Amygdala (tissue), 56 donors: ENCODE measurements around the gene PODN.
A peak's percentile ranks its signal among the peaks of the same experiment; 100 is the strongest.

Experiments used
- DNase-seq, 56 donors: peaks; one replicate each; lab custom pipeline; 2025; lab: John Stamatoyannopoulos, UW

PODN gene

DNA sequence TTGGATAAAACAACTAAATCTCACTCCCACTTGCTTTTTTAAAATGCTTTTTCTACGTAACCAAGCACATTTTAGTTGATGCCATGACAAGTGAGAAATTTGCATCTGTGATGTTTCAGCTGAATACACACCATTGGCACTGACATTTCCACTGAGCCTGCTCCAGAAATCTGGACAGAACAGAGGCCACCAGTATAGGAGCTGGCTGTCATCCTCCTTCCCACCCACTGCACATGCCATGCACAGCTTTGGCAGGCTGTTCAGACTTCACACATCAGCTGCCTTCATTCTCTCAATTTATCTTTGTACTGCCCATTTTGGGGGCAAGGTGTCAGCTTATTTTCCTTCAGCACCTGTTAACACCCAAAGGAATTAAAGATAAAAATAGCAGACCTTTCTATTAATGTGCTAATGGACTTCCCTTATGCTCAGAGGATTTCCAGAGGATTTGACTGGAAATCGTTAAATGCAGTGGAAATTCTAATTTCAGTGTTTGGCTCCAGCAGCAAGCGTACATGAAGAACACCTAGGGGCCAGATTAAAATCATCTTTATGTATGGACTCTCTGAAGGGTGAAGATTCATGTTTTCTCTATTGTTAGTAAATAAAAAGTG lies 12.9 kb upstream of the PODN start:
- peak in 17 of 56 donors; percentile 12 to 65 (median 41) for DNase-seq

DNA sequence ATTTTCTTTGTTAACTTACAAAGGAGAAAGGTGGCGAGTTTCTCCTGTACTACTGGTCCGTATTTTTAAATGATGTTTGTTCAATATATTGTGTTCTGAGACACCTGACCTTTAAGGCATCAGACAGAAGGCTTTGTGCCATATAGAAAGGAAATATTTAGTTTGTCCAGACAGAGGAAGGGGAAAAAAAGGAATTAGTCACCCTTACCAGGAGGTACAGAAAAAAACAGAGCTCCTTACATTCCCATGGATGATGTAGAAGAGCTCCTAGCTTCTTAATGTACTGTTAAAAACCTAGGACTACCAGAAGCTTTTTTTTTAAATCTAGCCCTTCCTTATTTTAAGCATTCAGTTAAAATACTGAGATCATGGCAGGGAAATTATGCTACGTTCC lies 12.4 kb upstream of the PODN start:
- no peak for DNase-seq

DNA sequence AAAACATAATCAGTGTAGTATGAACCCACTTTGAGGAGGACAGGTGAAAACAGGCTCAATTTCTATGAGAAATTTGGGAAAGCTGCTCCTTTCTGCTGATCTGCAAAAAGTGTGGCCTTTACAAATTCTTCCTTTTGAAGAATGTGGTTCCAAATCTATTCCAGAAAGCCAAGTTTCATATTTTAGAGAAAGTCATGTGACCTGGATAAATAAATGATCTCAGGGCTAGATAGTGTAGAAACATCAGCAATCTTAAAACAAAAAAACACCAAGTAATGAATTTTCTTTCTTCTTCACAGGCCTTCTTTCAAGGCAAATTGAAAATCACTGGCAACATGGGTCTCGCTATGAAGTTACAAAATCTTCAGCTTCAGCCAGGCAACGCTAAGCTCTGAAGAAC lies 11.7 kb upstream of the PODN start:
- DNase-seq = no peak

DNA sequence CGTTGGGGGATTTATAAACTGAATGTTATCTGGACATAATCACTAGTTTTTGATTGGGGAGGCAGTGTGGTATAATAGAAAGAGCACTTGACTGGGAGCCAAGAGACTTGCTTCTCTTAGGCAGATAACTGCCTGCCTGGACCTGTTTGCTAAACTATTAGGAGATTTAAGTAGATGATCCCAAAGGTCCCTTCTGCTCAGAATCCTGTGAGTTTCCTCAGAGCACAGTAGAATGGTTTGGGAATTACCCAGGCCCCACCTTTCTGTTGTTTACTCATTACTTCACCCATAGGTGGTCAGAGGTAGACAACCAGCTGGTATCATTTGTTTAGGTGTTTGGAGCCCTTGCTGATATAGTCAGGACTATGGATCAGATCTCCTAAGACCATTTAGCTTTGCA lies 10.3 kb upstream of the PODN start:
- no peak for DNase-seq

DNA sequence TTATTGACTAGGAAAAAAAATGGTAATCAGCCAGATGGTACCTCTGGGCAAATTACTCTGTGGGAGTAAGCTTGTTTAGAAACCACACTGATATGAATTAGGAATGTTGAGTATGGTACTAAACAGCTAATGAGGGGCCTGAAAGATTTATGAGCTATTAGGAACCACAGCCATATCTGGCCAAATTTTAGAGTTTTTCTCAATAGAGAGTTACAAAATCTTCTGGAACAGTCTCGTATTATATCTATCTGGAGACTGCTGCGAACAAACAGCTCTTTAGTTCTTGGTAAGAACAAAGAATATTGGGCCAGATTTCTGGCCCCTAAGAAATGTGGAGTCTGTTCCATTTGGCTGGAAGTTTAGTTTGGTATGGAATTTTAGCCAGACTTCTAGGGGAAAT lies 4.9 kb upstream of the PODN start:
- DNase-seq = no peak

DNA sequence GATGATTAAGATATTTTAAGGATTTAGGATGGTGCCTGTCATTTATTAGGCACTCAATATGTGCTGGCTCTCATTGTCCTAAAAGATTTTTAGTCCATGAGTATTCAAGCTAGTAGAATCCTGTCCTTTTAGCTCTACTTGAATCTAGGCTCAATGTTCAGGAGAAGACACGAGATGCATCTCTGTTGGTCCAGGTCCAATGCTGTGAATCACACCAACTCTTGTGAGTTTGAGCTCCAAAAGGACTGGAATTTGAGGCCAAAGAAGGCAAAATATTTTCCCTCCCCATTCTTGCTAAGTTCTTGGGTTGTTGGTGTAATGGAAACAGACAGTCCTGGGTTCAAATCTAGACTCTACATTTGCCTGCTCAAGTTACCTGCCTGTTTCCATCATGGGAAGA lies 1.4 kb upstream of the PODN start:
- DNase-seq = no peak

DNA sequence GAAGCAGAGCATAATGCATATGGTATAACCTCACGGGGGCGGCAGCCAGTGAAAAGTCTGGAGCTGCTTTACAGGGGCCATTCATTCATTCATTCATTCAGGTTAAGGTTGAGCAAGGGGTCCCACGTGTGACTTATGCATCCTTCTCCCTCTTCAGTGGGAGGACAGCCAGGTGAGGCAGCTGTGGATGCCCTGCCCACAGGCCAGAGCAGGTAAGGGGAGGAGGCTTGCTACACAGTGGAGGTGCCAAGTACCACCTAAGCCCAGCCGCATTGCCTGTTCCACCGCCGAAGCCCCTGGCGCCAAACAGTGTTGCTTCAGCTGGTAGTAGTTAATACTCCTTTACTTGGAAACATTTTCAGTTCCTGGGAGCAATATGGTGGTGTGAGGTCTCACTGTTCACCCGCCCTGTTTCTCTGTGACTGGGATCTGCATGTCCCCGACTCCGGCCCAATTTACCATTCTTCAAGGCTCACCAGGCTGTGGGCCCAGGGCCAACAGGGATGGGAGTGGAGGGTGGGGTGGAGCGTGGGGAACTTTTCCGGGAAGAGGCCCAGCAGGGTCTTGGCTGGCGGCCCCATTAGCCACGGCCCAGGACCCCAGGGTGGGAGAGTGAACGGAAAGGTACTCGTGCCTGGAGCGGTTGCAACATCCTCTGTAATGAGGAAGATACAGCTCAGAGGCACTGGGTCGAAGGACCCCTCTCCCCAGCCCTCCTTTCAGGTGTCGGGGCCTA lies 722 bp upstream of the PODN start:
- DNase-seq = peak in 1 of 56 donors; percentile 13

DNA sequence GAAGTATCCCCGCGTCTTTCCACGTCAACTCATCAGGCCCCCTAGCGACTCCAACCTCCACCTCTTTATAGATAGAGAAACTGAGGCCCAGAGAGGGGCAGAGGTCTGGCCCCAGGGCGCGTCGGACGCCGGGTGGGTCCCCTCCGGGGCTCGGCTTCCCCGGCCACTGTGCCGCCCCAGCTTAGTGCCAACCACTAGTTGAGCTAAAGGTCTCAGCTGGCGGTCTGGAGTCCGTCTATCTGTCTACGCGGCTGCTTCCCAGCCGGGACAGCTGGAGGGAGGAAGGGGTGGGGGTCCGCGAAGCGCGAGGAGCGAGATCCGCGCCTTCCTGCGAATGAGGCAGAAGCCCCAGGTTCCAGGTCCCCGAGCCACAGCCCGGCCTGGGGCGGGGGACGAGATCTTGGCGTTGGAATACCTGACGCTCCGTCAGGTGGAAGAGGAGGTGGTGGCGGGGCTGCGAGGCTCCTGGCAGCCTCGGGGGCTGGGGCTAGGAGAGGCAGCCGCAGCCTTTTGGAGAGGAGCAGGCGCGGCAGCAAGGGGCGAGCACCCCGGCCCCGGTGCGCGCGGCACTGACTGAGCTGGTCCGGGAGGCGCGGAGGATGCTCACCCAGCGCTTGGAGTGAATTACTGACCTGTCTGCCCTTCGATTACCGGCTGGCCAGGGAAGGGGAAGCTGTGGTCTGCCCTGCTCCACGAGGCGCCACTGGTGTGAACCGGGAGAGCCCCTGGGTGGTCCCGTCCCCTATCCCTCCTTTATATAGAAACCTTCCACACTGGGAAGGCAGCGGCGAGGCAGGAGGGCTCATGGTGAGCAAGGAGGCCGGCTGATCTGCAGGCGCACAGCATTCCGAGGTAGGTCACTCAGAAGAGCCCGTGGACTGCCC lies 937 bp downstream of the PODN start:
- DNase-seq = no peak

DNA sequence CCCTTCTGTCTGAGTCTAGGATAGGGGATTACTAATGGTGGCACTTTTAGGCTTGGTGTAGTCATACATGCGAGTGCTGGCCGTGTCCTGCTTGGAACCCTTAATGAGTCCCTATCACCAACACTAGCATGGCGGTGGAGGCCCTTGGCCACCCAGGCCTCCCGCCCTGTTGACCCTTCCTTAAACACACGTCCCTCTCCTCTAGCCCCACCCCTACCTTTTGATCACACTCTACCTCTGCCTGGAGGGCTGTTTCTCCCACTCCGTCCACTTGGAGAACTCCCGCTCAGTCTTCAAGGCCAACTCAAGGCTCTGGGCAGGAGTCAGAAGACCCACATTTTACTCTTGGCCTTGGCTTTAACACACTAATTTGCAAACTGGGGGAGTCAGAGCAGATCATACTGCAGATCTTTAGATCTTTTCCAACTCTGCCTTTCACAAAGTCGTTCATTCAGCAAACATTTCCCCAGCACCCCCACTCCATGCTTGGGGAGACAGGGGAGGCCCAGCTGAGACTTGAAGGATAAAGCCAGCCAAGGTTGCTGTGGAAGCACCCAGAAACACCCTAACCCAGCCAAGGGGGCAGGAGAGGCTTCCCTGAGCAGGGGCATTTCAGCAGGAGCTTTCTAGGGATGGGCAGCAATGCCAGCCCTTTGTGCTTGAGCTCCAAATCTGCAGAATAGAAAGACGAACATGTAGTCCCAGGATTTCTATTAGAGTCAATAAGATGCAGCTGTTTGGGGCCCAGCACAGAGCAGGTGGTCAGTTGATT lies 1.9 kb downstream of the PODN start:
- DNase-seq = no peak

DNA sequence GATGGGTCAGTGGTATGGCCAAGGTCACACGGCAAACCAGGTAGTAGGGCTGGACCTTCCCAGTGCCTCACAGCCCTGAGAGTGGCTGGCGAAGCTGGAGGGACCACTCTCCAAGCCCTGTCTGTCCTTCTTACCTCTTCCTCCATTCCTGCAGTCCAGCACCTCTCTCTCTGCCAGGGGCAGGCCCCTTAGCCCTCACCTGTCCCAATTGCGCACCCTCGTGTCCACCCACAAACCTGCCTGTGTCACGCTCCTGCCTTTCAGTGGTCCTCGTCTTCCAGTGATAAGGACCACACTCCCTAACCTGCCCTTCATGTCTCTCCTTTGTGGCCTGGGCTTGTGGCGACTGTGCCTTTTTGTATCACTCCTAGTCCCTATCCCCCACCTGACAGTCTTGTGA lies 3.4 kb downstream of the PODN start:
- DNase-seq = no peak

DNA sequence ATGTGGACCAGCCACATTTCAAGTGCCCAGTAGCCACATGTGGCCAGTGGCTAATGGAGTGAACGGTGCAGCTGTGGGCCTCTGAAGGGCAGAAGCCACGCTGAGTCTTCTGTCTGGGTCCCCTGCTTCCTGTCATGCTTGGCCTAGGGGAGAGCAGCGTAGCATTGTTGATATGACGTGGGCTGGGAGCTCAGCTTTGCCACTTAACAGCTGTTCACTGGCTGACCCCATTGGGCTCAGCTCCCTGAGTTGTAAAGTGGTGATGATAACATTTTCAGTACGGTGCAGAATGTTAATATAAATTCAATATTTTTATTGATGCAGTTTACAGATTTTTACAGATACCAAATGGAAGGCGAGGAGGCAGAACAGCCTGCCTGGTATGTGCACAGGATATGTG lies 4.5 kb downstream of the PODN start:
- DNase-seq = no peak

DNA sequence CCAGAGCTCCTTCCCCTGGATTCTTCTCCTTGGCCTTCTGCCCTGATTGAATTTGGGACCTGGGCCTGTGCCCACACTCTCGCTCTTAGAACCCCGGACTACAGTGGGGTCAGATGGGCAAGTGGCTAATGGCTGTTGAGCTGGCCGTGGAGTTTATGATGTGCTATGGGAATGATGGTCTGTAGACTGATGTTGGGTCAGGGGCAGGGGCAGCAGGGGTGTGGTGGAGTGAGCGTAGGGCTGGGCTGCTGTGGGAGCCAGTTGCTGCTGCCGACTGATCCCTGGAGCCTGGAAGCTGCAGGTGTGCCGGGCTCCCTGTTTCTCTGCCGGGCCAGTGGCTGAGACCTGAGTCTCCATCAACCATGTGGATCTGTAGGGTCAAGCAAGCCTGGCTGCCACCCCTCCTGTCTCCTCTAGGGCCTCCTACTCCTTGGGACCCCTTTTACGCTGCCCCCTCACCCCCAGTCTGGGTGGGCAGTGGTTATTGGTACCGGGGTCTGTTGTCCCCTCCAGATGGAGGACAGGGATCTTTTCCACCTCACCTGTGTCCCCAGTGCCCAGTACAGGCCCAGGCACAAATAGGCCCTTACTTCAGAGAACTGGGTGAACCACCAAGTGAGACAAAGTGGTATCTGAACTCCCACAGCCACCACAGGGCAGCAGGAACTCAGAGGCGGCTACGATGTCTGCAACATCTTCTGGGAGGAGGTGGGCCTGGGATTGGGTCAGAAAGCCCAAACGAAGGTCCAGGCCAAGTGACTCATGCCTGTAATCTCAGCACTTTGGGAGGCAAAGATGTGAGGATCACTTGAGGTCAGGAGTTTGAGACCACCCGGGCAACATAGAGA lies 5.1 kb downstream of the PODN start:
- no peak for DNase-seq

DNA sequence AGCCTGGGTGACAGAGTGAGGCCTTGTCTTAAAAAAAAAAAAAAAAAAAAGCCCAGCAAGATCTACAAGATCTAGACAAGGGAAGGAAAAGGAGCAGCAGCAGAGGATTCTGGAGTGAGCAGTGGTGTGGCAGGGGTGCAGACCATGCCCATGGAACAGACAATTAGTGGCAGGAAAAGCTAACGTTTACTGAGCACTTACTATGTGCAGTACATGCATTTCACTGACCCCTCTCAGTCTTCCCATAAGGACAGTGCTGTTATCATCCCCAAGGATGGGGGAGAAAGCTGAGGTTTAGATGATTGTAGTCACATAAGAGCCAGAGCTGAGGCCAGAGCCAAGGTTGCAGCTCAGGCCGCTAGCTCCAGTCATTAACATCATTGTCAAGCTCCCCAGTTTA lies 5.9 kb downstream of the PODN start:
- no peak for DNase-seq

DNA sequence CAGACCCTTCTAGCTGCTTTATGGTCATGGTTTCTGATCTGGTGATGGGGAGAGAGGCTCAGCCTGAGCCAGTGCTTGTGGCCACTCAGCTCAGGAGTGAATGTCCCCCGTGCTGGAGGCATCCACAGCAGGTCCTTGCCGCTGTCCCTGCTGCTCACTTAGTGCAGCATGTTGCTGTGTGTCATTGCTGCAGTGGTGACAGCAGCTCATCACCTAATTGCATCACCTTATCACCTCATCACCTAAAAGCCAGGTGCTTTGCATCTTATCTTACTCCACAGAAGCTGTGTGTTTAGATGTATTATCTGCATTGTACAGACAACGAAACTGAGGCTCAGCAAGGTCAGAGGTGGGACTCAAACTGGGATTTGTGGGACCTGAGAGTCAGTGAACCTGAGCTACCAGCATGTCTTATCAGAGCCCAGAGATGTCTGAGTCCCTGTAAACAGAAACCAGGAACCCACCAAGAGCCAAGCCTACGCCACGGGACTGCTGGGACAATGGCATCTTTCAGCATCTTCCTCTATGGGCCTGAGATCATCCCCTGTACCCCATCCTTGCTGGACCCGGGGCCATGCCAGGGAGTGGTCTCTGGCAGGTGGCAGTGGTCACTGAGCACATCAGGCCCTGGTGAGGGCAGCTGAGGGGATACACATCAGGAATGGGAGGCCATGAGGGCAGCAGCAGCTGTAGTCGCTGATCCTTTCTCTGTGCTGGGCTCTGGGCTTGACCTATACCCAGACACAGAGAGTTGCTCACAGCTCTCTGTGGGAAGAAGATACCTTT lies 6.5 kb downstream of the PODN start:
- no peak for DNase-seq

DNA sequence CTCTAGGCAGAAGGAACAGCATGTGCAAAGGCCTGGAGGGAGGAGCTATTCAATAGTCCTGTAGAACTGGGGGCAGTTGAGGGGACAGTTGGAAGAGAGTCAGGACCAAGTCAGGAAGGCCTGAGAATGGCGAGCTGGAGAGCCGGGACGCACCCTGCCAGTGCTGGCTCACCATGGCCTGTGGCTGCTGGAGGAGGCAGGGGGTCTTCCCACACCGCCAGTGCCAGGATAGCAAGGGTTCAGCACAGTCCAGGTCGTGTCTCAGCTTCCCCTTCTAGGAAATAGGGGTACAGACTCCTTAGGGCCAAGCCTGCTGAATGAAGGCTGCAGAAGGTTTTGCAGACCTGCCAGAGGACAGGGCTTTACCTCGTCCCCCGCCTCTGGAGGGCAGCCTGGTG lies 7.3 kb downstream of the PODN start:
- DNase-seq = no peak

DNA sequence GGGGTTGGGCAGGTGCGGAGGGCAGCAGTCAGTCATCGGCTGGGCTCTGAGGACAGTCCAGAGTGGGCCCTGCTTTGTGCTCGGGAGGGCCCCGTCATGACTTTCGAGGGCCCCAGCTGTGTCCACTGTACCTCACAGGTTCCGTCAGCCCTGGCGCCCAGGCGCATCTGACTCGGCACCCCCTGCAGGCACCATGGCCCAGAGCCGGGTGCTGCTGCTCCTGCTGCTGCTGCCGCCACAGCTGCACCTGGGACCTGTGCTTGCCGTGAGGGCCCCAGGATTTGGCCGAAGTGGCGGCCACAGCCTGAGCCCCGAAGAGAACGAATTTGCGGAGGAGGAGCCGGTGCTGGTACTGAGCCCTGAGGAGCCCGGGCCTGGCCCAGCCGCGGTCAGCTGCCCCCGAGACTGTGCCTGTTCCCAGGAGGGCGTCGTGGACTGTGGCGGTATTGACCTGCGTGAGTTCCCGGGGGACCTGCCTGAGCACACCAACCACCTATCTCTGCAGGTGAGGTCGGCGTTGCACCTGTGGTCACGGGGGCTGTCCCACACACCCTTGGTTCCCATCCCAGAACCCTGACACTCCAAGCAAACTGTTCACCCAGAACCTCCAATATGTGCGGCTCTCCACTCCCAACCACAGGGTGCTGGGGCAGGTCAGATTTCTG lies 7.8 kb downstream of the PODN start:
- no peak for DNase-seq

DNA sequence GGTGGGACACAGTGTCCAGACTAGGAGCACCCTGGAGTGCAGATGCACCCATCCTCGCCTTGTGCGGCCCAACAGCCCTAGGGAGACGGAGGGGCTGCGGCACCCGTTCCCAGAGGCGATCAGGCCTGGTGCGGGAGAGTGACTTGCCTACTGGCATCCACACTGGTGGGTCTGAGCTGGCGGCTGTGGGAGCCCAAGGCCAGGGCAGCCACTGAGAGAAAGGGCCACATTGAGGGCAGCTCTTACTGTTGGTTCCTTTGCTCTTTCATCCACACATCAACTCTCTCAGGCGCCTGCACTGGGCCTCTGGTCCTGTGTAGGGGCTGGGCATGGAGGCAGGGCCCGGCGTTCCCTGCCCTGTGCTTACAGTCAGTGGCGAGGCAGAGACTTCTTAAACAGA lies 8.6 kb downstream of the PODN start:
- no peak for DNase-seq

DNA sequence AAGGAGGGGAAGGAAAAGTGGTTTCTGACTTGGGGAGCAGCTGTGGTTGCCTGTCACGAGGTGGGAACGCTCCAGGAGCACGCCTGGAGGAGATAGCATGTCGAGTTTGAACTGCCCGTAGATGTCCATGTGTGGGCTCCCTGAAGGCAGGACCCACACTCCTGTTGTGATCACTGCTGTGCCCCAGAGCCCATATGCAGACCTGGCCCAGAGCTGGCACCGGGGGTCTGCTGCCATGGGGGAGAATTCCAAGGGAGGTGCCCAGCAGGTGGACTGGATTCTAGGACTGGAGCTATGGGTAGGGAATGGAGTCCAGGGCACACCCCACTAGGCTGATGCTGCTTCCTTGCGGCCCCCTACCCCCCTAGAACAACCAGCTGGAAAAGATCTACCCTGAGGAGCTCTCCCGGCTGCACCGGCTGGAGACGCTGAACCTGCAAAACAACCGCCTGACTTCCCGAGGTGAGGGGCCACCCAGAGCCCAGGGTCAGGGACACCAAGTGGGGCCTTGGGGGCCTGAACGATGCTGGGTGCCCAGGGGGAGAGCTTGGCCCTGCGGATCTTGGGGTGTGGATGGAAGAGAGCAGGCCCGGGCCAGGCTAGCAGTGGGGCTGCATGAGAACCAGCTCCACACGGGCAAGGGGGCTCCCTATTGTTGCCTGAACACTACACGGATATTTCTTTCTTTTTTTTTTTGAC lies 9.3 kb downstream of the PODN start:
- DNase-seq = no peak
